Measurements from ENCODE around the gene FBXL17. TPM values are rescaled to one million over a fixed set of nuclear protein-coding genes. Genes with fewer than 3 reads are reported as not detected.

The FBXL17 gene
- total and polyA plus RNA-seq, 2 donors (not counting 1 experiment from before 2014, with no cell fraction given), result 7.3 to 40.3 TPM

DNA sequence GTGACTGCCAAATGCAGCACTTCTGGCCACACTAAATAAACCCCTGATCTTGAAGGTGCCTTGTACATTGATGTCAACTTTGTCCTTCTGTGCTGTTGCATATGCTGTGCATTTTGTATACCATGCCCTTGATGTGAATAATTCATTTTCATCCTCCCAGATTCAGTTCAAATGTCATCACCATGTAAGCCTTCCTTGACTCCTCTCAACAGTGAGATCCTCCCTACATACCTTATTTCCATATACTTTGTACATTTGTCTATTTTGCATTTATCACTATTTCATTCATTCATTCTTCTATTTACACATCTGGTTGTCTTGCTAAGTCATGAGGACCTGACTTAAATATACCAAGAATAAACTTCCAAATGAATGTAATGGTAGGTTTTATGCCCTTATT is 438.0 kb downstream of the FBXL17 start:
- Histone ChIP-seq H3K9me3 (ENCODE audit: control extremely low read depth in 1 of 3, control insufficient read depth in 2 of 3, insufficient read depth in 1 of 3, low read length in 2 of 3) (no peaks in the 10 kb centered on the region), H2AFZ (ENCODE audit: insufficient read depth, low read depth, low read length, poor library complexity, severe bottlenecking) (no peak overlapping the region), H4K20me1 (ENCODE audit: control insufficient read depth, insufficient read depth, low read length, poor library complexity, severe bottlenecking) (no peaks in the 10 kb centered on the region), H3K4me1 (ENCODE audit: control insufficient read depth in 2 of 2, insufficient read depth in 2 of 2, low read length in 2 of 2) (no peaks in the 10 kb centered on the region), H3K36me3 (replicated peaks in 1 of 2; ENCODE audit: control extremely low read depth in 1 of 2, control insufficient read depth in 1 of 2, extremely low read depth in 1 of 2, insufficient read depth in 2 of 2, low read length in 1 of 2) (no peaks in the 10 kb centered on the region), H3K79me2 (ENCODE audit: control insufficient read depth, insufficient read depth, low read length) (no peaks in the 10 kb centered on the region), H3K4me3 (ENCODE audit: control extremely low read depth in 1 of 5, extremely low read depth in 1 of 5, insufficient read depth in 1 of 5, low read depth in 2 of 5, low read length in 4 of 5) (no peak overlapping the region), H3K27ac (ENCODE audit: low read length in 2 of 2) (no peak overlapping the region), H3K9ac (ENCODE audit: low read length) (no peak overlapping the region), H3K4me2 (replicated peaks; ENCODE audit: low read depth, low read length, poor library complexity, severe bottlenecking) (no peak overlapping the region), H3K27me3 (replicated peaks in 1 of 4; ENCODE audit: control extremely low read depth in 1 of 4, control insufficient read depth in 3 of 4, insufficient read depth in 4 of 4, low read length in 3 of 4) (no peaks in the 10 kb centered on the region)
- Mint-ChIP-seq H3K9me3 (ENCODE audit: insufficient read depth) (no peaks in the 10 kb centered on the region), H3K27ac (no peak overlapping the region), H3K27me3 (no peaks in the 10 kb centered on the region), H3K4me3 (no peak overlapping the region), H3K4me1 (no peaks in the 10 kb centered on the region)
- POLR2A ChIA-PET, result no interaction called here
- CTCF ChIA-PET, result no interaction called here
- ATAC-seq (ENCODE audit: low read depth) (no peak), DNase-seq (no peak)
- intact Hi-C loops (cut with micrococcal nuclease), result no loop called here
- TF ChIP-seq CTCF (IDR thresholded peaks at IDR 0.05) (no peak), EZH2 (IDR thresholded peaks at IDR 0.05; ENCODE audit: borderline replicate concordance, insufficient read depth, low read depth, low read length, poor library complexity, severe bottlenecking) (no peak)

DNA sequence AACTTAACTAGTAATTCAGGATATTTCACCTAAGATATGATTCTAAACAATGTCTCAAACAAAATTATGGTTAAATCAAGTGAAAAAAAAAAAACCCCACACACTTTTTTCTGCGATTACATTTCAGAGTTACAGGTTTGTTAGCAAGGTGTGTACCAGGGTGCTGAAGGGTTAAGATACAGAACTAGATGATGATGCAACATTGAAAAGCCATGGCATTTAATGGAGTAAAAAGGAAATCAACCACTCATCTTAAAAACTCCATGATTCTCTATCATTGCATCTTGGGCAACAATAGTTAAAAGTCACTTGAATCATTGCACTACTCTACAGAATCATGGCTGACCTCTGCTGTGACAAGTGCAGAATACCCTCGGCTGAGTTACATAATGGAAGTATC is 440.9 kb downstream of the FBXL17 start:
- Histone ChIP-seq H3K79me2 (ENCODE audit: control insufficient read depth, insufficient read depth, low read length) (no peaks in the 10 kb centered on the region), H3K4me3 (ENCODE audit: control extremely low read depth in 1 of 5, extremely low read depth in 1 of 5, insufficient read depth in 1 of 5, low read depth in 2 of 5, low read length in 4 of 5) (no peak overlapping the region), H4K20me1 (ENCODE audit: control insufficient read depth, insufficient read depth, low read length, poor library complexity, severe bottlenecking) (no peaks in the 10 kb centered on the region), H3K27ac (ENCODE audit: low read length in 2 of 2) (no peak overlapping the region), H3K4me2 (replicated peaks; ENCODE audit: low read depth, low read length, poor library complexity, severe bottlenecking) (no peak overlapping the region), H3K36me3 (replicated peaks in 1 of 2; ENCODE audit: control extremely low read depth in 1 of 2, control insufficient read depth in 1 of 2, extremely low read depth in 1 of 2, insufficient read depth in 2 of 2, low read length in 1 of 2) (no peaks in the 10 kb centered on the region), H3K4me1 (ENCODE audit: control insufficient read depth in 2 of 2, insufficient read depth in 2 of 2, low read length in 2 of 2) (no peaks in the 10 kb centered on the region), H3K27me3 (replicated peaks in 1 of 4; ENCODE audit: control extremely low read depth in 1 of 4, control insufficient read depth in 3 of 4, insufficient read depth in 4 of 4, low read length in 3 of 4) (no peaks in the 10 kb centered on the region), H3K9ac (ENCODE audit: low read length) (no peak overlapping the region), H2AFZ (ENCODE audit: insufficient read depth, low read depth, low read length, poor library complexity, severe bottlenecking) (no peak overlapping the region), H3K9me3 (ENCODE audit: control extremely low read depth in 1 of 3, control insufficient read depth in 2 of 3, insufficient read depth in 1 of 3, low read length in 2 of 3) (no peaks in the 10 kb centered on the region)
- DNase-seq, result no peak
- no peak overlapping the region for H3K4me3 Mint-ChIP-seq
- WGBS (ENCODE audit: insufficient coverage), result 100% methylated on average over 1 of the region's 2 CpGs
- no peaks in the 10 kb centered on the region for H3K4me1 Mint-ChIP-seq
- H3K27ac Mint-ChIP-seq, result no peak overlapping the region
- ATAC-seq (ENCODE audit: low read depth), result no peak
- no peaks in the 10 kb centered on the region for H3K27me3 Mint-ChIP-seq
- POLR2A ChIA-PET, result no interaction called here
- CTCF ChIA-PET, result no interaction called here
- intact Hi-C loops (cut with micrococcal nuclease), result no loop called here
- no peaks in the 10 kb centered on the region for H3K9me3 Mint-ChIP-seq (ENCODE audit: insufficient read depth)
- TF ChIP-seq CTCF (IDR thresholded peaks at IDR 0.05) (no peak), EZH2 (IDR thresholded peaks at IDR 0.05; ENCODE audit: borderline replicate concordance, insufficient read depth, low read depth, low read length, poor library complexity, severe bottlenecking) (no peak)
